Adrenal gland (tissue), 12 donors: ENCODE data around the gene TDRD9. TPM values are rescaled to one million over a fixed set of nuclear protein-coding genes. Genes with fewer than 3 reads are reported as not detected.

Experiments
- DNase-seq, 7 donors: peaks; one replicate each; pipeline ENCODE4 v3.0.0-alpha.2; 2019 to 2020
- H3K27ac ChIP-seq, 5 donors: fragments of 200-600 bp; sonication (generic) in 4 of 5; 1 replicate in 3 of 5; 2 replicates in 2 of 5; pipeline versions ENCODE4 v1.5.1 to v1.8.0; 2016 to 2020; ENCODE audit warnings: mild to moderate bottlenecking in 1 of 5
- H3K27me3 ChIP-seq: fragments of 200-600 bp; 2 replicates; pipeline ENCODE4 v1.8.0; 2021
- H3K36me3 ChIP-seq, 2 donors: fragments of 200-600 bp; replicated peaks in 1 of 2; 1 replicate in 1 of 2; 2 replicates in 1 of 2; pipeline versions ENCODE4 v1.5.1 to v1.8.0; 2018 to 2022
- H3K4me1 ChIP-seq, 2 donors: fragments of 200-600 bp; replicated peaks in 1 of 2; 1 replicate in 1 of 2; 2 replicates in 1 of 2; pipeline versions ENCODE4 v1.5.1 to v1.8.0; 2018 to 2021
- H3K4me3 ChIP-seq, 4 donors: fragments of 200-600 bp; sonication (generic) in 3 of 4; one replicate each; pipeline ENCODE4 v1.5.1; 2016 to 2018
- H3K9me3 ChIP-seq, 3 donors: fragments of 200-600 bp; sonication (generic) in 1 of 3; replicated peaks in 1 of 3; 1 replicate in 2 of 3; 2 replicates in 1 of 3; pipeline versions ENCODE4 v1.5.1 to v1.8.0; 2016 to 2021
- POLR2A ChIP-seq, 2 donors: fragments of 450-650 bp; IDR thresholded peaks; one replicate each; pipeline ENCODE4 v1.6.1; 2017; ENCODE audit warnings: antibody characterized with exemption in 2 of 2, mild to moderate bottlenecking in 2 of 2, moderate library complexity in 1 of 2
- WGBS, 4 donors: extraction: QIAGEN DNeasy Blood & Tissue Kit in 2 of 4; methylation state at CpG; one replicate each; pipeline versions ENCODE4 v1.1.5 to v1.1.7; 2013 to 2017; 5-methylcytosine and 5-hydroxymethylcytosine counted together
- intact Hi-C, 2 donors: fragments of 100-400 bp; cut with DNase I; formaldehyde crosslinking; loops; one replicate each; pipeline versions ENCODE4 v1.14.1 to v1.15.0; 2022 to 2023
- polyA plus RNA-seq, 3 donors: library from polyadenylated mRNA; stranded (reverse); fragments of 200-250 nt in 2 of 3; fragments of 350-450 nt in 1 of 3; fragmentation: Illumina TruSeq in 1 of 3; extraction: RNeasy Lipid Tissue Mini Kit (QIAGEN cat#74804) in 1 of 3; gene quantifications; one replicate each; pipeline ENCODE4 v1.2.3, GENCODE V29; 2013 to 2014
- total RNA-seq, 9 donors: library from RNA; depleted of rRNA in 4 of 9; stranded (reverse); fragments of >200 nt in 4 of 9; fragments of 120-200 nt in 1 of 9; fragmentation: NEBNext Ultra II Directional in 1 of 9; extraction: Animal tissue kit (Norgen Biotek cat#: 25700) in 1 of 9; gene quantifications; one replicate each; pipeline versions ENCODE4 v1.1.0 to v1.2.4, GENCODE V29; 2013 to 2023
- TF ChIP-seq, protein P1 (sequence below), 6 experiments: fragments of 450-650 bp in 4 of 6; fragments of 200-600 bp in 2 of 6; sonication (generic) in 1 of 6; IDR thresholded peaks; 1 replicate in 5 of 6; 2 replicates in 1 of 6; pipeline versions ENCODE4 v1.5.1 to v1.8.0; 2016 to 2021; ENCODE audit warnings: antibody characterized with exemption in 6 of 6, mild to moderate bottlenecking in 2 of 6, moderate library complexity in 1 of 6
- donor health status: healthy with polysubstance abuse.
- donor health status: Bipolar disorder and iron deficiency.
- donor health status: DM: yes; HTN: yes; CAD: no.
- donor health status: DM: no; HTN: no; CAD: no.
- donor health status: DM: no; HTN: no; CAD: no.
- donor health status: DM: yes; HTN: yes; CAD: no.

Gene TDRD9
- total and polyA plus RNA-seq, 12 donors: 0.06 to 7.8 (median 3.0) TPM

- Histone ChIP-seq H3K9me3 (peaks cover 0 to 6% (median 0%) of the 10 kb centered on the region in 3 donors), H3K4me1 (no peaks in the 10 kb centered on the region), H3K4me3 (no peak overlapping the region), H3K27ac (no peak overlapping the region), H3K36me3 (no peaks in the 10 kb centered on the region), H3K27me3 (no peaks in the 10 kb centered on the region)
- 73 to 90% (median 83%) methylated on average over 2 to 5 of the region's 5 CpGs for WGBS, 4 donors
- no peak for DNase-seq
- TF ChIP-seq POLR2A (IDR thresholded peaks at IDR 0.05): no peak
- TF ChIP-seq, protein P1, sequence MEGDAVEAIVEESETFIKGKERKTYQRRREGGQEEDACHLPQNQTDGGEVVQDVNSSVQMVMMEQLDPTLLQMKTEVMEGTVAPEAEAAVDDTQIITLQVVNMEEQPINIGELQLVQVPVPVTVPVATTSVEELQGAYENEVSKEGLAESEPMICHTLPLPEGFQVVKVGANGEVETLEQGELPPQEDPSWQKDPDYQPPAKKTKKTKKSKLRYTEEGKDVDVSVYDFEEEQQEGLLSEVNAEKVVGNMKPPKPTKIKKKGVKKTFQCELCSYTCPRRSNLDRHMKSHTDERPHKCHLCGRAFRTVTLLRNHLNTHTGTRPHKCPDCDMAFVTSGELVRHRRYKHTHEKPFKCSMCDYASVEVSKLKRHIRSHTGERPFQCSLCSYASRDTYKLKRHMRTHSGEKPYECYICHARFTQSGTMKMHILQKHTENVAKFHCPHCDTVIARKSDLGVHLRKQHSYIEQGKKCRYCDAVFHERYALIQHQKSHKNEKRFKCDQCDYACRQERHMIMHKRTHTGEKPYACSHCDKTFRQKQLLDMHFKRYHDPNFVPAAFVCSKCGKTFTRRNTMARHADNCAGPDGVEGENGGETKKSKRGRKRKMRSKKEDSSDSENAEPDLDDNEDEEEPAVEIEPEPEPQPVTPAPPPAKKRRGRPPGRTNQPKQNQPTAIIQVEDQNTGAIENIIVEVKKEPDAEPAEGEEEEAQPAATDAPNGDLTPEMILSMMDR (IDR thresholded peaks at IDR 0.05): no peak
- intact Hi-C loops: no loop called here
Measured at GRCh38 chr14:104066279-104066678, 138.0 kb downstream of the TDRD9 start.

- H3K4me1 ChIP-seq: no peaks in the 10 kb centered on the region
- H3K36me3 ChIP-seq: no peaks in the 10 kb centered on the region
- no peak overlapping the region for H3K27ac ChIP-seq
- H3K27me3 ChIP-seq: no peaks in the 10 kb centered on the region
- H3K9me3 ChIP-seq: peaks cover 0 to 6% (median 0%) of the 10 kb centered on the region in 3 donors
- no peak for DNase-seq
- no peak overlapping the region for H3K4me3 ChIP-seq
- no peak for TF ChIP-seq POLR2A (IDR thresholded peaks at IDR 0.05)
- TF ChIP-seq, protein P1 (IDR thresholded peaks at IDR 0.05): no peak
- intact Hi-C loops: no loop called here
- WGBS, 4 donors: 80 to 84% (median 83%) methylated on average over 3 to 4 of the region's 4 CpGs
Measured at GRCh38 chr14:104066719-104067295, 138.6 kb downstream of the TDRD9 start.

DNA sequence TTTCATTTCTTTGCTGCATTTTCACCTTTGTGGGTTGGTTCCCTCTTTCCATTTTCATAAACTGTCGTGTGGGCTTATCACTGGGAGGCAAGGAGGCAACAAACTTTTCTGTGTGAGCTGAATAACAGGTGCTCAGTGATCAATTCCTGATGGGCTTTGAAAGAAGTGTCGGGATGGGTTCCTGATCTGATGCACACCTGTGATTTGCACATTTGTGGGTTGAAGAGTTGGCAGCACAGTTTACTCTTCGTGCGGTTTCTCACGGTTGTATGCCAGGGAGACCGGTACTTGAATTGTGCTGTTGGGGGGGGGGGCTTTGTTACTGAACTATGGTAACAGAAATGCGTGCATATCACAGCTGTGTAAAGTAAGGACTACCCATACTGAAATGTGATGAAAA, 141.3 kb downstream of the TDRD9 start:
- Histone ChIP-seq H3K27me3 (no peaks in the 10 kb centered on the region), H3K4me1 (no peaks in the 10 kb centered on the region), H3K4me3 (no peak overlapping the region), H3K9me3 (peaks cover 0 to 6% (median 0%) of the 10 kb centered on the region in 3 donors), H3K36me3 (no peaks in the 10 kb centered on the region), H3K27ac (no peak overlapping the region)
- WGBS, 4 donors: 84 to 92% (median 89%) methylated on average over 7 of the region's 7 CpGs
- TF ChIP-seq, protein P1 (IDR thresholded peaks at IDR 0.05): no peak
- no peak for TF ChIP-seq POLR2A (IDR thresholded peaks at IDR 0.05)
- intact Hi-C loops: no loop called here
- no peak for DNase-seq

- TF ChIP-seq, protein P1 (IDR thresholded peaks at IDR 0.05): no peak
- no peak for TF ChIP-seq POLR2A (IDR thresholded peaks at IDR 0.05)
- H3K27me3 ChIP-seq: no peaks in the 10 kb centered on the region
Measured at GRCh38 chr14:104072586-104072985, 144.3 kb downstream of the TDRD9 start.

More at GRCh38 chr14:104072586-104072985, 144.3 kb downstream of the TDRD9 start:
- intact Hi-C loops: no loop called here
- Histone ChIP-seq H3K4me3 (no peak overlapping the region), H3K36me3 (no peaks in the 10 kb centered on the region), H3K9me3 (no peaks in the 10 kb centered on the region), H3K4me1 (no peaks in the 10 kb centered on the region), H3K27ac (no peak overlapping the region)
- DNase-seq: no peak
- 64 to 70% (median 66%) methylated on average over 3 of the region's 3 CpGs for WGBS, 4 donors
